ENCODE data around the gene HSP90AA1. TPM values are rescaled to one million over a fixed set of nuclear protein-coding genes. Genes with fewer than 3 reads are reported as not detected.
"Not testable (repeated sequence)": the region's sequence is repeated elsewhere in the genome, so short reads cannot be mapped to it uniquely, and the experiment has no call there.

Gene HSP90AA1
- total RNA-seq = 310 and 1,177 TPM in 2 replicates

GRCh38 chr14:102086972-102087761 is at the start of gene HSP90AA1:
TSS of gene HSP90AA1 (minus strand) at chr14:102087044. CDS start at chr14:102086378, 666 bp downstream.
- DNase-seq (ENCODE audit: low read depth, low spot score) = peak; percentile 60

GRCh38 chr14:102135456-102135855 is 48.6 kb upstream of the HSP90AA1 start:
- DNase-seq (ENCODE audit: low read depth, low spot score) = not testable (repeated sequence)

DNA sequence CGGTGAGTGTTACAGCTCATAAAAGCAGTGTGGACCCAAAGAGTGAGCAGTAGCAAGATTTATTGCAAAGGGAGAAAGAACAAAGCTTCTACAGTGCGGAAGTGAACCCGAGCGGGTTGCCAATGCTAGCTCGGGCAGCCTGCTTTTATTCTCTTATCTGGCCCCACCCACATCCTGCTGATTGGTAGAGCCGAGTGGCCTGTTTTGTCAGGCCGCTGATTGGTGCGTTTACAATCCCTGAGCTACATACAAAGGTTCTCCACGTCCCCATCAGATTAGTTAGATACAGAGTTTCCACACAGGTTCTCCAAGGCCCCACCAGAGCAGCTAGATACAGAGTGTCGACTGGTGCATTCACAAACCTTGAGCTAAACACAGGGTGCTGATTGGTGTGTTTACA is 47.9 kb upstream of the HSP90AA1 start:
- DNase-seq (ENCODE audit: low read depth, low spot score) = not testable (repeated sequence)

DNA sequence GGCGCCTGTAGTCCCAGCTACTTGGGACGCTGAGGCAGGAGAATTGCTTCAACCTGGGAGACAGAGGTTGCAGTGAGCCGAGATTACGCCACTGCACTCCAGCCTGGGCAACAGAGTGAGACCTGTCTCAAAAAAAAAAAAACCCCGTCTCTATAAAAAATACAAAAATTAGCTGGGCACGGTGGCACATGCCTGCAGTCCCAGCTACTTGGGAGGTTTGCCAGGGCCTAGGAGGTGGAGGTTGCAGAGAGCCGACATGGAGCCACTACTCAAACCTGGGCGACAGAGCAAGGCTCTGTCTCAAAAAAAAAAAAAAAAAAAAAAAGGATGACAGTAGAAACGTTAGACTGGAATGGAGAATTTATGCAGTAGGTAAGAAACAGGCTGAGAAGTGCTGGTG is 47.2 kb upstream of the HSP90AA1 start:
- not testable (repeated sequence) for DNase-seq (ENCODE audit: low read depth, low spot score)

GRCh38 chr14:102131741-102132140 is 44.9 kb upstream of the HSP90AA1 start:
- DNase-seq (ENCODE audit: low read depth, low spot score) = no peak

DNA sequence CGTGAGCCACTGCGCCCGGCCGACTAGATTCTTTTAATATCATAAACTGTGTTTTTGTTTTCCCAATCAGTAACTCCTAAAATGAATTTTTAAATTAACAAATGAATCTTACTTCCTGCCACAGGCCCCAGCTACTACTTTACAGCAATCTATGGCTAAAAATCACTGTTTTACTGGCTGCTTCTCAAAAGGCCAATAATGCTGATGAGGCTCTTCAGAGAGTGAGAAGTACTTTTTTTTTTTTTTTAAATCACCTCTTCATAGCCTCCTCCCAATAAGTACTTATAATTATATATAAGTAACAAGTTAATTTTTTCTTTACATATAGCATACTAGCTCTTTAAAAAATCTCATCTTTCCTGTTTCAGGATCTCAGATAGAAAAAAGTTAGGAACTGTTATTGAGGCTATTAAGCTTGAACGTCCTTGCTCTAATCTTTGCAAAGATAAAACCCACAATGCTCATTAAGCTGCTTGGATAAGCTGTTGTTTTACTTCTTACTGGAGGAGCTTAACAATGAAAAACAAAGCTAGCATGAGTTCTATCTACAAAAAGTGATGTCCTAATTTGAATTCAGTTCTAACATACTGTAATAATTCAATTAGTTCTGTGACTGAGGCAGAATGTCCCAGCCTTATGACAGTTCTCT is 40.1 kb upstream of the HSP90AA1 start:
- no peak for DNase-seq (ENCODE audit: low read depth, low spot score)

GRCh38 chr14:102125546-102125945 is 38.7 kb upstream of the HSP90AA1 start:
- no peak for DNase-seq (ENCODE audit: low read depth, low spot score)

DNA sequence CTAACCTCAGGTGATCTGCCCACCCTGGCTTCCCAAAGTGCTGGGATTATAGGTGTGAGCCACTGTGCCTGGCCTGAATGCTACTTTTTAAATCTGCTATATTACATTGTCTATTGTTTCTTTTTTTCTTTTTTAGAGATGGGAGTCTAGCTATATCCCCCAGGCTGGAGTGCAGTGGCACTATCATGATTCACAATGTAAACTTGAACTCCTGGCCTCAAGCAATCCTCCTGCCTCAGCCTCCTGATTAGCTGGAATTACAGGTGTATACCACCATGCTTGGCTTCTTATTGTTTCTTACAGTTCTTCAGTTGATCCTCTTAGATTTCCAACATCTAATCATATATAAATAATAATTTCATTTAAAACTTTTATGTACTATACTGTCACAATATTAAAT is 37.6 kb upstream of the HSP90AA1 start:
- no peak for DNase-seq (ENCODE audit: low read depth, low spot score)

- no peak for DNase-seq (ENCODE audit: low read depth, low spot score)
These were observed 34.7 kb upstream of the HSP90AA1 start for GRCh38 chr14:102121567-102121966.

DNA sequence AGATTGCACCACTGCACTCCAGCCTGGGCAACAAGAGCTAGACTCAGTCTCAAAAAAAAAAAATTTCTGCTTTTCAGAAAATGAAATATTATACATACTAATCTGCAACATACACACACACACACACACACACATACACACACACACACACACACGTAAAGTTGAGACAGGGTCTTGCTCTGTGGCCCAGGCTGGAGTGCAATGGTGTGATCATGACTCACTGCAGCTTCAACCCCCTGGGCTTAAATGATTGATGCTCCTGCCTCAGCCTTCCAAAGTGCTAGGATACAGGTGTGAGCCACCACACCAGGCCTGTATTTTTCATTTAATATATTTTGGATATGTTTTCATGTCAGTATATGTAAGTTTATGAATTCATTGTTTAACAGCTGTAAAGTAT is 34.0 kb upstream of the HSP90AA1 start:
- DNase-seq (ENCODE audit: low read depth, low spot score) = no peak

GRCh38 chr14:102117852-102118251 is 31.0 kb upstream of the HSP90AA1 start:
- no peak for DNase-seq (ENCODE audit: low read depth, low spot score)

- no peak for DNase-seq (ENCODE audit: low read depth, low spot score)
These were observed 29.7 kb upstream of the HSP90AA1 start for GRCh38 chr14:102116361-102117180.

DNA sequence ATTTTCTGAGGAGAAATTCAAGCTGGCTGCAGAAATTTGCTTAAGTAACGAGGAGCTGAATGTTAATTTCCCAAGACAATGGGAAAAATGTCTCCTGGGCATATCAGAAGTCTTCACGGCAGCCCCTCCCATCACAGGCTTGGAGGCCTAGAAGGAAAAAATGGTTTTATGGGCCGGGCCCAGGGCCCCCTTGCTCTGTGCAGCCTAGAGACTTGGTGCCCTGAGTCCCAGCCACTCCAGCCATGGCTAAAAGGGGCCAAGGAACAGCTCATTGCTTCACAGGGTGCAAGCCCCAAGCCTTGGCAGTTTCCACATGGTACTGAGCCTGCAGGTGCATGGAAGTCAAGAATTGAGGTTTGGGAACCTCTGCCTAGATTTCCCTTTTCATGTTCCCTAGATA is 24.3 kb upstream of the HSP90AA1 start:
- DNase-seq (ENCODE audit: low read depth, low spot score) = no peak

- not testable (repeated sequence) for DNase-seq (ENCODE audit: low read depth, low spot score)
These were observed 22.5 kb upstream of the HSP90AA1 start for GRCh38 chr14:102109332-102109731.

DNA sequence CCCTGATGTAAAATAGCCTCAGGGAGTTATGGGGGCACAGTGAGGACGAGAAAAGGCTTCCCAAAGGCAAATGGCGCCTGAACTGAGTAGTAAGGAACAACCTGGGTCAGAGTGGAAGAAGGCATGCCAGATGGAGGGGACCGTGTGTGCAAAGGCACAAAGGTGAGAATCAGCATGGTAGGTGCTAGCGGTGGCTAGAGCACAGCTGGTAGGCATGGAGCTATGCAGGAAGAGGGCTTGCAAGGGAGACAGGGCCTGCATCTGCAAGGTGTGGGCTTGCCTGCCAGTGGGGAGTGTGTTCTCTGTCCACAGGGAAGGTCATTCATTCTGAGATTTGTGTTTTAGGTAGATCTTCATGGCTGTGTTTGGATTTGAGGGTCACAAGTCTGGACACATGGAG is 18.5 kb upstream of the HSP90AA1 start:
- DNase-seq (ENCODE audit: low read depth, low spot score) = no peak

DNA sequence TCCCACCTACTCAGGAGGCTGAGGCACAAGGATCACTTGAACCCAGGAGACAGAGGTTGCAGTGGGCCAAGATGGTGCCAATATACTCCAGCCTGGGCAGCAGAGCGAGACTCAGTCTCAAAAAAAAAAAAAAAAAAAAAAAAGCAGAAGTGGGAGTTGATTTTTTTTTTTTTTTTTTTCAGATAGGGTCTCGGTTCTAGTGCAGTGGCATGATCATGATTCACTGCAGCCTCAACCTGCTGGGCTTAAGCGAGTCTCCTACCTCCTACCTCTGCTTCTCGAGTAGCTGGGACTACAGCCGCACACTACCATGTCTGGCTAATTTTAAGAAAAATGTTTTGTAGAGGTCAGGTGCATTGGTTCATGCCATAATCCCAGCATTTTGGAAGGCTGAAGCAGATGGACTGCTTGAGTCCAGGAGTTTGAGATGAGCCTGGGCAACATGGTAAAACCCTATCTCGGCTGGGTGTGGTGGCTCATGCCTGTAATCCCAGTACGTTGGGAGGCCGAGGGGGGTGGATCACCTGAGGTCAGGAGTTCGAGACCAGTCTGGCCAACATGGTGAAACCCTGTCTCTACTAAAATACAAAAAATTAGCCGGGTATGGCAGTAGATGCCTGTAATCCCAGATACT is 16.3 kb upstream of the HSP90AA1 start:
- no peak for DNase-seq (ENCODE audit: low read depth, low spot score)

- DNase-seq (ENCODE audit: low read depth, low spot score) = no peak
These were observed 10.7 kb upstream of the HSP90AA1 start for GRCh38 chr14:102097441-102098135.

DNA sequence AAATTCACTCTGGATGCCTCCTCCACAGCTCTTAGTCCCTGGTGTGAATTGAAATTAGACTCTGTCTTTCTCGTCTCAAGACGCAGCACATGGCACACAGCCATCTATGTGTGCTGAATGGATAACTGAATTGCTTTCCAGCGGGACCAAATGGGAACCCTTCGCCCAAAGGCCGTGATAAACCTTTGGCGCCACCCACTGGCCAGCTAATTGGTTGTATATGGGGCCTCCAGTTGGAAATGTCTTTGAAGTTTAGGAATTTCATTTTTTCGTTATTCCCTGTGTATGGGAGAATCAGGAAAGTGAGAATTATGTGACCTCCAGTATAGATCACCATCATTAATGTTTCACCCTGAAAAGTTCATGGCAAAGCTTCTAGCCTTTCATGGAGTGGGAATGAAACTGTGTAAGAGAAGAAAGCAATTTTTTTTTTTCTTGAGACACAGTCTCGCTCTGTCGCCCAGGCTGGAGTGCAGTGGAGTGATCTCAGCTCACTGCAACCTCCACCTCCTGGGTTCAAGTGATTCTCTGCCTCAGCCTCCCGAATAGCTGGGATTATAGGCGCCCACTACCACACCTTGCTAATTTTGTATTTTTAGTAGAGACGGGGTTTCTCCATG is 9.8 kb upstream of the HSP90AA1 start:
- DNase-seq (ENCODE audit: low read depth, low spot score) = peak; percentile 27

DNA sequence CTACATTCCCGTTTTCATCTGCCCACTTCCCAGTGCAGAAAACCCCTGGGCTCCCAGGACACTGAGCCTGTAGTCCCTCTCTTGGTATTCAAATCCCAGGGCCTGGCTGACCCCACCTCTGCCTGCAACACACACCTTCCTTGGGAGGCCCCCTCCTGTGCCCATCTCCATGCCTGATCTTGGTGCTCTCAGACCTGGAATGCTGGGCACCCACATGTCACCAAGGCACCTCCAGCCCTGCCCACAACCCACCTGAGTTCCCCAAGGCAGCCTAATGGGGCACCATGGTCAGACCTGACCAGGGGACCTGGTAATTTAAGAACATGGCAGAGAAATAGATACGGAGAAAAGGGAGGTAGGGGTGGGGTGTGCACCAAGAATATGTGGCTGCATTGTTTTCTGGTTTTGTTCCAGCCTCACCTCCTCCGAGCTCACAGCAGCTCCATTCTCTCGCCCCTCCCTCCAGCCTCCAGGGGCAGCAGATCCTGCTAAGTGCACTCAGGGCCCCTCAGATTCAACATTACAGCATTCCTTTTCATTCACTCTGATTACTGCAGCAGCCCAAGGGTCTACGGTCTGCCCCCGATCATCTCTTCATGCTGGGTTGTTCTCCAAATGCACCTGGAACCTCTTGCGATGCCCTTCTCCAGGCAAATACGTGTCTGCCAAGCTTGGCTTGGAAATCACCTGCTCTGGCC is 9.2 kb upstream of the HSP90AA1 start:
- DNase-seq (ENCODE audit: low read depth, low spot score) = no peak

Measured in pulmonary artery endothelial cell (primary cell).